SK-N-SH treated with all-trans-retinoic acid at 6 μM for 48 hours (cell line): ENCODE measurements around the gene HELZ.

Source experiments
- ATAC-seq: fragments of 200-7000 bp; cut with Tn5 transposase; 3 replicates; pipeline ENCODE4 v1.9.1; 2020; ENCODE audit warnings: mild to moderate bottlenecking, moderate library complexity
- ARNTL ChIP-seq: fragments of 450-650 bp; formaldehyde crosslinking; IDR thresholded peaks from 2 replicates; pipeline ENCODE4 v1.5.0; 2020; ENCODE audit warnings: low read depth, mild to moderate bottlenecking, moderate library complexity, borderline replicate concordance
- BACH2 ChIP-seq: fragments of 250-450 bp; sonication (Bioruptor Pico); IDR thresholded peaks from 2 replicates; pipeline ENCODE4 v1.9.0; 2021; ENCODE audit warnings: mild to moderate bottlenecking, borderline replicate concordance
- CREB5 ChIP-seq: fragments of 250-450 bp; sonication (Bioruptor Pico); IDR thresholded peaks from 2 replicates; pipeline ENCODE4 v1.5.1; 2020; ENCODE audit warnings: low read depth, mild to moderate bottlenecking, moderate library complexity
- CSDC2 ChIP-seq: fragments of 250-450 bp; sonication (Bioruptor Pico); IDR thresholded peaks from 2 replicates; pipeline ENCODE4 v1.5.0; 2020; ENCODE audit warnings: mild to moderate bottlenecking, moderate library complexity
- CSRNP3 ChIP-seq: fragments of 250-450 bp; sonication (Bioruptor Pico); IDR thresholded peaks from 2 replicates; pipeline ENCODE4 v1.5.1; 2021; ENCODE audit warnings: mild to moderate bottlenecking, moderate library complexity
- OSR1 ChIP-seq: fragments of 250-450 bp; sonication (Bioruptor Pico); IDR thresholded peaks from 2 replicates; pipeline ENCODE4 v1.8.0; 2022; ENCODE audit warnings: moderate library complexity, mild to moderate bottlenecking, inconsistent platforms
- PPARA ChIP-seq: fragments of 250-450 bp; sonication (Bioruptor Pico); IDR thresholded peaks from 2 replicates; pipeline ENCODE4 v1.5.0; 2020; ENCODE audit warnings: mild to moderate bottlenecking, borderline replicate concordance
- RARB ChIP-seq: fragments of 250-450 bp; sonication (Bioruptor Pico); IDR thresholded peaks from 2 replicates; pipeline ENCODE4 v1.8.0; 2021; ENCODE audit warnings: mild to moderate bottlenecking, moderate library complexity
- SNAI2 ChIP-seq: fragments of 250-450 bp; sonication (Bioruptor Pico); IDR thresholded peaks from 2 replicates; pipeline ENCODE4 v1.5.0; 2020; ENCODE audit warnings: mild to moderate bottlenecking, moderate library complexity
- TCF4 ChIP-seq: fragments of 250-450 bp; sonication (Bioruptor Pico); IDR thresholded peaks from 2 replicates; pipeline ENCODE4 v1.8.0; 2021; ENCODE audit warnings: mild to moderate bottlenecking, moderate library complexity, borderline replicate concordance
- TSHZ2 ChIP-seq: fragments of 250-450 bp; sonication (Bioruptor Pico); IDR thresholded peaks from 2 replicates; pipeline ENCODE4 v1.5.0; 2020; ENCODE audit warnings: mild to moderate bottlenecking, moderate library complexity
- ZC3H10 ChIP-seq: fragments of 250-450 bp; sonication (Bioruptor Pico); IDR thresholded peaks from 2 replicates; pipeline ENCODE4 v1.5.1; 2021; ENCODE audit warnings: mild to moderate bottlenecking, moderate library complexity
- ZFP3 ChIP-seq: fragments of 250-450 bp; sonication (Bioruptor Pico); IDR thresholded peaks from 2 replicates; pipeline ENCODE4 v1.5.0; 2020; ENCODE audit warnings: mild to moderate bottlenecking, moderate library complexity
- ZFP30 ChIP-seq: fragments of 450-650 bp; formaldehyde crosslinking; IDR thresholded peaks from 2 replicates; pipeline ENCODE4 v1.5.0; 2022; ENCODE audit warnings: mild to moderate bottlenecking, moderate library complexity
- ZNF70 ChIP-seq: fragments of 450-650 bp; formaldehyde crosslinking; IDR thresholded peaks from 2 replicates; pipeline ENCODE4 v1.5.0; 2020; ENCODE audit warnings: mild to moderate bottlenecking, moderate library complexity
- ZNF8 ChIP-seq: fragments of 450-650 bp; formaldehyde crosslinking; IDR thresholded peaks from 2 replicates; pipeline ENCODE4 v1.5.0; 2020; ENCODE audit warnings: mild to moderate bottlenecking, moderate library complexity
- TF ChIP-seq, protein P1 (sequence below): fragments of 250-450 bp; sonication (Bioruptor Pico); IDR thresholded peaks from 2 replicates; pipeline ENCODE4 v1.8.0; 2021; ENCODE audit warnings: low read depth, mild to moderate bottlenecking, moderate library complexity, borderline replicate concordance
- TF ChIP-seq, protein P2 (sequence below): fragments of 250-450 bp; sonication (Bioruptor Pico); IDR thresholded peaks from 2 replicates; pipeline ENCODE4 v1.8.0; 2020; ENCODE audit warnings: mild to moderate bottlenecking, moderate library complexity, borderline replicate concordance

HELZ gene

DNA sequence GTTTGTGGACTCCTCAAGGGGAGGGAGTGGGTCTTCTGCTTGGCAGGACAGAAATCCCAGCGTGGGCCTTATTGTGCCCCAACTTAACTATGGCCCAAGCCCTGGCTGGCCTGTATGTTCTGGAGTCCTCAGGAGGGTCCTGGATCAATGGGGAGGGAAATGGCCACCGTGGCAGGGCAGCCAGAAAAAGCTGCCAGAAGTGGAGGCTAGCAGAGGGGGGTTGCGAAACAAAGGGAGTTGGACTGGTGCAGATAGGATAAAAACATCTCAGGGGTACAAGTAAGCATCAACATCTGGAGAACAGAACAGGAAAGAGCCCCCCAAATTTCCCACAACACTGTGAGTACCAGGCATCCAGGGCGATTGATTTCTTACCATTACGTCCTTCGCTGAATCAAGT is 204.3 kb downstream of the HELZ start:
- TF ChIP-seq OSR1 (CRISPR knock-in tag) = no peak
- no peak for TF ChIP-seq BACH2
- TF ChIP-seq, protein P1, sequence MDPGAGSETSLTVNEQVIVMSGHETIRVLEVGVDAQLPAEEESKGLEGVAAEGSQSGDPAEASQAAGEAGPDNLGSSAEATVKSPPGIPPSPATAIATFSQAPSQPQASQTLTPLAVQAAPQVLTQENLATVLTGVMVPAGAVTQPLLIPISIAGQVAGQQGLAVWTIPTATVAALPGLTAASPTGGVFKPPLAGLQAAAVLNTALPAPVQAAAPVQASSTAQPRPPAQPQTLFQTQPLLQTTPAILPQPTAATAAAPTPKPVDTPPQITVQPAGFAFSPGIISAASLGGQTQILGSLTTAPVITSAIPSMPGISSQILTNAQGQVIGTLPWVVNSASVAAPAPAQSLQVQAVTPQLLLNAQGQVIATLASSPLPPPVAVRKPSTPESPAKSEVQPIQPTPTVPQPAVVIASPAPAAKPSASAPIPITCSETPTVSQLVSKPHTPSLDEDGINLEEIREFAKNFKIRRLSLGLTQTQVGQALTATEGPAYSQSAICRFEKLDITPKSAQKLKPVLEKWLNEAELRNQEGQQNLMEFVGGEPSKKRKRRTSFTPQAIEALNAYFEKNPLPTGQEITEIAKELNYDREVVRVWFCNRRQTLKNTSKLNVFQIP (CRISPR knock-in tag) = no peak
- no peak for TF ChIP-seq RARB (CRISPR knock-in tag)
- TF ChIP-seq, protein P2, sequence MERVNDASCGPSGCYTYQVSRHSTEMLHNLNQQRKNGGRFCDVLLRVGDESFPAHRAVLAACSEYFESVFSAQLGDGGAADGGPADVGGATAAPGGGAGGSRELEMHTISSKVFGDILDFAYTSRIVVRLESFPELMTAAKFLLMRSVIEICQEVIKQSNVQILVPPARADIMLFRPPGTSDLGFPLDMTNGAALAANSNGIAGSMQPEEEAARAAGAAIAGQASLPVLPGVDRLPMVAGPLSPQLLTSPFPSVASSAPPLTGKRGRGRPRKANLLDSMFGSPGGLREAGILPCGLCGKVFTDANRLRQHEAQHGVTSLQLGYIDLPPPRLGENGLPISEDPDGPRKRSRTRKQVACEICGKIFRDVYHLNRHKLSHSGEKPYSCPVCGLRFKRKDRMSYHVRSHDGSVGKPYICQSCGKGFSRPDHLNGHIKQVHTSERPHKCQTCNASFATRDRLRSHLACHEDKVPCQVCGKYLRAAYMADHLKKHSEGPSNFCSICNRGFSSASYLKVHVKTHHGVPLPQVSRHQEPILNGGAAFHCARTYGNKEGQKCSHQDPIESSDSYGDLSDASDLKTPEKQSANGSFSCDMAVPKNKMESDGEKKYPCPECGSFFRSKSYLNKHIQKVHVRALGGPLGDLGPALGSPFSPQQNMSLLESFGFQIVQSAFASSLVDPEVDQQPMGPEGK (CRISPR knock-in tag) = no peak
- no peak for TF ChIP-seq PPARA (CRISPR knock-in tag)
- TF ChIP-seq ZC3H10 (CRISPR knock-in tag) = no peak

DNA sequence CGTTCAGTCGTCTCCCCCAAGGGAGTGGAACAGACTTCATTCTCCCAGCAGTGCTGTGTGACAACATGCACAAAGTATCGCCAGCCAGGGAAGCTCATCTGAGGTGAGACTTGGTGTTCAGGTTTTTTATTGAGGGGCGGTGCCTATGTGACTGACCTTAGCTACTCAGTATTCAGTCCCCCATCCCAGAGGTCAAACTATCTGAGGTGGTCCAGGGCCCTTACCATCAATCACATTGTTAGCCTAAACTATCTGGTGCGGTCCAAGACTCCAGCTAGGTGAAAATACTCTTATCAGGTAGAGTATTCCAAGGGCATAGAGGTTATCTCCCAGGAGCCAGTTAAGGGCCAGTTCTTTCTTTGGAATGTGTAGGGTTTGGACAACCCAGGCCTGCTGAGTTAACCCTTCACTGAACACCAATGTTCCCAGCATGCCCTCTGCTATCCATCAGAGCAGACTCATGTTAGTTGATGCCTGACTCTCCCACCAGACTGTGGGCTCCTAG is 206.1 kb downstream of the HELZ start:
- no peak for ATAC-seq
- no peak for TF ChIP-seq ZNF70
- no peak for TF ChIP-seq CSDC2 (CRISPR knock-in tag)
- no peak for TF ChIP-seq CSRNP3 (CRISPR knock-in tag)
- no peak for TF ChIP-seq OSR1 (CRISPR knock-in tag)
- no peak for TF ChIP-seq SNAI2 (CRISPR knock-in tag)
- TF ChIP-seq ZFP30 (CRISPR knock-in tag) = no peak
- no peak for TF ChIP-seq ZNF8 (CRISPR knock-in tag)
- TF ChIP-seq TCF4 (CRISPR knock-in tag) = no peak
- TF ChIP-seq CREB5 (CRISPR knock-in tag) = no peak
- no peak for TF ChIP-seq ZFP3 (CRISPR knock-in tag)
- TF ChIP-seq, protein P2 (CRISPR knock-in tag) = no peak
- TF ChIP-seq, protein P1 (CRISPR knock-in tag) = no peak
- no peak for TF ChIP-seq TSHZ2 (CRISPR knock-in tag)
- no peak for TF ChIP-seq BACH2
- no peak for TF ChIP-seq ARNTL (CRISPR knock-in tag)

More for the DNA sequence above, 204.3 kb downstream of the HELZ start:
- ATAC-seq = no peak
